Stimulated activated CD4-positive, alpha-beta T cell treated with anti-CD3 and anti-CD28 coated beads, Interleukin-2, amount 100 ng/mL, for 48 hours (primary cell): Measurements from ENCODE around the gene SLC23A2.
"Not testable (repeated sequence)": the region's sequence is repeated elsewhere in the genome, so short reads cannot be mapped to it uniquely, and the experiment has no call there.

Experiments
- DNase-seq, 2 donors: peaks; one replicate each; pipeline ENCODE4 v3.0.0-alpha.2; 2020

Gene SLC23A2

DNA sequence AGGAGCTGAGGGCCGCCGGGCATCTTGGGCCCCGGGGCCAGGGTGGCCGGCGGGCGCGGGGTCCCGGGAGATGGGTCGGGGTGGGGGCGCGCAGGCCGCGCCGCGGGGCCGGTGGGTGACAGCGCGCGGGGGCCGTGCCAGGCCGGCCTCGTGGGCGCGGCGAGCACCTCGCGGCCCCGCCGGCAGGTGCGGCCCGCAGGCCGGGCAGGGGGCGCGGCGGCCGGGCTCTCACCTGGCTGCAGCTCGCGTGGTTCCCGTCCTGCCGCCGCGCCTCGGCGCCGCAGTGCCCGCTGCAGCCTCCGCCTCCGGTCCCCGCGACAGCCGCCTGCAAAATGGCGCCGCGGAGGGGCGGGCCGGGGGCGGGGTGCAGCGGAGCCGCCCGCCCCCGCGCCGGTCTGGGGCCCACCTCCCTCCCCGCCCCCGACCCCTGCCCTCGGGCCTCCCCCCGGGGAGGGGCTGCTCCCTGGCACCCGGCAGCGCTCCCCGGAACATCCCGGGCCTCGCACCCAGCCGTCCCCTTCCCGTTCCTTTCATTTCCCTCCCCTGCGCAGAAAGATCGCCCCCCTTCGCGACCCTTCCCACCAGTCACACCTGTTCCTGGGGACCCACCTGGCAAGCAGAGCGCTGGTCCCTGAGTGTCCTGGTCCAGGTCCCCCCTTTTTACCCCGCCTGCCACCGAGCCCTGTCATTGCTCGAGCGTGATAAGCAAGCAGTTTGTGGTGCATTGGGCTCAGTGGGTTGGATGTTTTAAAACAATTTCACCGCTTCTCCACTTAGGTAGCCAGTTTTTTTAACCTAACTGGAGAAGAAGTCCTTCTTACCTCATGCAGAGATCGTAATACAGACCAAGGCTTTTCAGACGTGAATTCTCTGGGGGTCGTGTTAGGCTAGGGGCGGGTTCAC is at the start of gene SLC23A2:
Gene SLC23A2, minus strand, starts transcription at position 337 of the 903 bp plus-strand sequence. CDS start 68,948 bp downstream, outside the sequence.
- DNase-seq: peak; percentile 36 to 54

DNA sequence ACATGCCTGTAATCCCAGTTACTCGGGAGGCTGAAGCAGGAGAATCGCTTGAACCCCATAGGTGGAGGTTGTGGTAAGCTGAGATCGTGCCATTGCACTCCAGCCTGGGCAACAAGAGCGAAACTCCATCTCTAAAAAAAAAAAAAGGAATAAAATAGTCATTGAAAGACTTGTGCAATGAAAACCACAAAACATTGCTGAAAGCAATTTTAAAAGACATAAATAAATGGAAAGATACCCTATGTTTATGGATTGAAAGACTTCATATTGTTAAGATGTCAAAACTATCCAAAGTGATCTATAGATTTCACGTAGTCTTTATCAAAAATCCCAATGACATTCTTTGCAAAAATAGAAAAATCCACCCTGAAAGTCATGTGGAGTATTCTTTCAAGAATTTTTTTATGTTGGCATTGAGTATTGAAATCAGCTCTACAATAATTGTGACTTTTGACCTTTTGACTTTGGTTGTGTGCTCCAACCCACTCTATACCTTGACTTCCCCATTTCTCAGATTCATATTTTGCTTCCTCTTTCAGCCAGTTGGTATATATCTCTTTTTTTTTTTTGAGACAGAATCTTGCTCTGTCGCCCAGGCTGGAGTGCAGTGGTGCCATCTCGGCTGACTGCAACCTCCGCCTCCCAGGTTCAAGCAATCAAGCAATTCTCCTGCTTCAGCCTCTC is 45.5 kb upstream of the SLC23A2 start:
- DNase-seq: no peak

DNA sequence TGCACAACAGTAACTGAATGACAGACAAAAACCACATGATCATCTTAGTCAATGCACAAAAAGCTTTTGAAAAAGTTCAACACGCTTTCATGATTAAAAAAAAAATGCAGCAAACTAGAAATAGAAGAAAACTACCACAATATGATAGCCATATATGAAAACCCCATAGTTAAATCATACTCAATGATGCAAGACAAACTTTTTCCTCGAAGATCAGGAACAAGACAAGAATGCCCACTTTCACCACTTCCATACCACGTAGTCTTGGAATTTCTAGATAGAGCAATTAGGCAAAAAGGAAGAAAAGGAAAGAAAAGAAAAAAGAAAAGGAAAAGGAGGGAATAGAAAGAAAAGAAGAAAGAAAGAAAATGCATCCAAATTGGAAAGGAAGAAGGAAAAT is 44.6 kb upstream of the SLC23A2 start:
- no peak for DNase-seq

DNA sequence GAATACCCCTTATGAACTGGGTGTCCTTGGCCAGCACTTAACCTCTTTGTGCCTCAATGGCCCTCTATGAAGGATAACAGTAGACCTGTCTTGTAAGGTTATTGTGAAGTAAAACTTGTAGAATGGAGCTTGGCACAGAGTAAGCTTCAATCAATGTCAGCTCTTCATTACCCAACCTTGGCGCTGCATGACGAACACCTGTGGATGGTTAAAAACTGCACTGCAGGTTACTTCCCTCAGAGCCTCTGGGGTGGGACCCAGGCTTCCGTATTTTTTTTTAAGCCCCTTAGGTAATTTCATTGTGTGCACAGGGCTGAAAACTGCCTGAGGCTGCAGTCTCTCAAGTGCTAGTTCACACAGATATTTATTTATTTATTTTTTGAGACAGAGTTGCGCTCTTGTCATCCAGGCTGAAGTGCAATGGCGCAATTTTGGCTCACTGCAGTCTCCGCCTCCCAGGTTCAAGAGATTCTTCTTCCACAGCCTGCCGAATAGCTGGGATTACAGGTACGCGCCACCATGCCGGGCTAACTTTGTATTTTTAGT is 42.8 kb upstream of the SLC23A2 start:
- no peak for DNase-seq

DNA sequence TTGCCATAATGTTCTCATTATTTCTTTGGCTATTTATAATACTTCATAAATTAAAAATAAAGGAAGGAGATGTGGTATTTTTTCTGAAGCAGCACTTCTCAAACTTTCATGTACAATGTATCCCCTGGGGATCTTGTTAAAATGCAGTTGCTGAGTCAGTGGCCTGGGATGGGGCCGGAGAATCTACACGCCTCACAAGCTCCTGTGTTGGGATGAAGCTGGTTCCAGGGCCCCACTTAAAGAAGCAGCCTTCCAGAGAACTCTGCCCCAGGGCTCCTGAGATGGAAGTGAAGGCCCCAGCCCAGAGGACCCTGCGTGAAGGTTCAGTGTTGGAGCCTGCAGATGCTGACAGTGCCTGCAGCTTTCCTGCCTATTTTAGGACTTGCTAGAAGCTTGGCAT is 40.1 kb upstream of the SLC23A2 start:
- DNase-seq: no peak

DNA sequence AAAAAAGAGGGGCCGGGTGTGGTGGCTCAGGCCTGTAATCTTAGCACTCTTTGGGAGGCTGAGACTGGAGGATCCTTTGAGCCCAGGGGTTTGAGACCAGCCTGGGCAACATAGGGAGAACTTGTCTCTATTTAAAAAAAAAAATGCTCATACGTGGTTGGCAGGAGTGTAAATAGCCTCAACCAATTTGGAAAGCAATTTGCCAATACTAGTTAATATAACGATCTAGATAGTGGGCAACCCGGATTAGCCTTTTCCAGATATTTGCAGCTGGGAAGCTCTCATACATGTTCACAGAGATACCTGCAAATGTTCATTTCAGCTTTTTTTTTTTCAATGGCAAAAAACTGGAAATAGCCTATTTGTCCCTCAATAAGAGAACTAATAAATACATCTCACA is 39.0 kb upstream of the SLC23A2 start:
- DNase-seq: no peak

DNA sequence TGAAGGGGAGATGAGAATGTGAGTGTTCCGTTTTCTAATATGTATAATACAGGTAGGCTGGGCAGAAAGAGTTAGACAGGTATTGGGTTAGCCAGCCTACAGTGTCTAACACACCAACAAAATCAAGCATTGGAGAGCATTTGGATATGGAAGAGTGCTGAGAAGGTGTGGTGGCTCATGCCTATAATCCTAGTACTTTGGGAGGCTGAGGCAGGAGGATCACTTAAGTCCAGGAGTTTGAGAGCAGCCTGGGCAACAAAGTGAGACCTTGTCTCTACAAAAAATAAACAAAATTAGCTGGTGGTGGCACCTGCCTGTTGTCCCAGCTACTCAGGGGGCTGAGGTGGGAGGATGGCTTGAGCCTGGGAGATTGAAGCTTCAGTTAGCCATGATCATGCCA is 38.6 kb upstream of the SLC23A2 start:
- no peak for DNase-seq

DNA sequence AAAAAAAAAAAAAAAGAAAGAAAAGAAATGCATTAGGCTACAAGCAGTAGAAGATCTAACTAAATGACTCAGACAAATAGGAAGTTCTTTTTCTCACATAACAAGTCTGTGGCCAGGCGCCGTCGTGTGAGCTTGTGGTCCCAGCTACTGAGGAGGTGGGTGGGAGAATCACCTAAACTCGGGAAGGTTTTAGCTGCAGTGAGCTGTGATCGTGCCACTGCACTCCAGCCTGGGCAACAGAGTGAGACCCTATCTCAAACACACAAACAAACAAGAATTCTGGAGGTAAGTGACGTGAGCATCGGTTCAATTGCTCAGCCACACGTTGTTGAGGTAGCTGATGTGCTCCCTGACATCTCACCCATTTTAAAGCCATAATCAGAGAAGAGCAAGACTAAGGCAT is 37.9 kb upstream of the SLC23A2 start:
- peak in 1 of 2 donors; percentile 11 for DNase-seq

DNA sequence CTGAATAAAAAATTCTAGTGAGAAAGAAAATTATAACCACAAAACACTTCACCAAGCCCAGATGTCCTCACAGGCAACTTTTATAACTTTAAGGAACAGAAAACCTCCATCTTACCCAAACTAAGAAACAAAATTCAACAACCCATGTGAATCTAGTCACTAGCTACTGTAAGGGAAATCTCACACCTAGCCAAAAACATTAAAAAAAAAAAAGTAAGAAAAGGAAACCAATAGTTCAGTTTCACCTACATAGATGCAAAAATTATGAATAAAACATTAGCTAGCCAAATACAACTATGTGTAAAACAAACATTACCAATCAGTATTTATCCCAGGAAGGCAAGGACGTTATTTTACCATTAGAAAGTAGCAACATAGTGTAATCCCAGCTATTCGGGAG is 35.5 kb upstream of the SLC23A2 start:
- DNase-seq: no peak

DNA sequence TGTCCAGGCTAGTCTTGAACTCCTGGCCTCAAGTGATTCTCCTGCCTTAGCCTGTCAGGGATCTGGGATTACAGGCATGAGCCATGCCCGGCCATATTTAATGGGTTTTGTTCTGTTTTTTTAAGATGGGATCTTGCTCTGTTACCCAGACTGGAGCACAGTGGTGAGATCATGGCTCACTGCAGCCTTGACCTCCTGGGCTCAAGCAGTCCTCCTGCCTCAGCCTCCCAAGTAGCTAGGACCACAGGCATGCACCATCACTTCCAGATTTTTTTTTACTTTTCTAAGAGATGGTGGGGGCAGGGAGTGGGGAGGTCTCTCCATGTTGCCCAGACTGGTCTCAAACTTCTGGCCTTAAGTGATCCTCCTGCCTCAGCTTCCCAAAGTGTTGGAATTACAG is 34.2 kb upstream of the SLC23A2 start:
- not testable (repeated sequence) for DNase-seq

DNA sequence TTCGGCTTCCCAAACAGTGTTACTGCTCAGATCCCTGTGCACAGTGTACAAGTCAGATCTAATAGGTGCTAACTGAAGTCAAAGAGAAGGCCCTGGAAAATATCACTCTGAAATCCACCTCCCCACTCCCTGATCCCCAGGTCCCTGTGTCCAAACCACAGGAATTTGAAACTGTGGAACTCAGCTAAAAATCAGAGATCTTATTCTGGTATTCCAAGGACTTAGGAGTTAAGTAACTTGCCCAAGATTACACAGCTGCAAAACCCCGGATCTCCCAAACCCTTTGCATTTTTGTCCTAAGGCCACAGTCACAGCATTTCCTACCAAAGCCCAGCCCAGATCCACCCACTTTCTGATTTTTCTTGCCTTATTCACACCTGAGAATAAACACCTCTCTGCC is 32.3 kb upstream of the SLC23A2 start:
- no peak for DNase-seq

DNA sequence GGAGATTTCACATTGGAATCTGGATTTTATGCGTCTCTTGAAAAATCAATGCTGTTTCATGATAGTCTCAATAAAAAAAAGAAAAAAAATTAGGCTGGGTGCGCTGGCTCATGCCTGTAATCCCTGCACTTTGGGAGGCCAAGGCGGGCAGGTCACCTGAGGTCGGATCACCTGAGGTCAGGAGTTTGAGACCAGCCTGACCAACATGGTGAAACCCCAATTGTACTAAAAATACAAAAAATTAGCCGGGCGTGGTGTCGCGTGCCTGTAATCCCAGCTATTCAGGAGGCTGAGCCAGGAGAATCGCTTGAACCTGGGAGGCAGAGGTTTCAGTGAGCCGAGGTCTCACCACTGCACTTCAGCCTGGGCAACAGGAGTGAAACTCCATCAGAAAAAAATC is 30.4 kb upstream of the SLC23A2 start:
- DNase-seq: not testable (repeated sequence)

DNA sequence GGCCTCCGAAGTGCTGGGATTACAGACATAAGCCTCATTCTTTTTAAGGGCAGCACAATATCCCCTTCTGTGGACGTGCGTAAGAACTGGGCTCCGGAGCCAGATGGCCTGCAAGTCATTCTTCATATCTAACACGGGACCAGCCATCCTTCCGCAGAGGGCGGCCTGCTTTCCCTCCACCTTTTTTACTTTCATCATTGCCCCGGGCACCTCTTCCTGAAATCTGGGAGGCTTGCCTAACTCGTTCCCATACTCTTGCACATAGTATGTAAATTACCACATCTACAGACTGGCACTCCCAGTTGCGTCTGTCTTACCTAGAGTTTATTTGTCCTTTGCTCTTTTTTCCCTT is 29.9 kb upstream of the SLC23A2 start:
- DNase-seq: no peak

DNA sequence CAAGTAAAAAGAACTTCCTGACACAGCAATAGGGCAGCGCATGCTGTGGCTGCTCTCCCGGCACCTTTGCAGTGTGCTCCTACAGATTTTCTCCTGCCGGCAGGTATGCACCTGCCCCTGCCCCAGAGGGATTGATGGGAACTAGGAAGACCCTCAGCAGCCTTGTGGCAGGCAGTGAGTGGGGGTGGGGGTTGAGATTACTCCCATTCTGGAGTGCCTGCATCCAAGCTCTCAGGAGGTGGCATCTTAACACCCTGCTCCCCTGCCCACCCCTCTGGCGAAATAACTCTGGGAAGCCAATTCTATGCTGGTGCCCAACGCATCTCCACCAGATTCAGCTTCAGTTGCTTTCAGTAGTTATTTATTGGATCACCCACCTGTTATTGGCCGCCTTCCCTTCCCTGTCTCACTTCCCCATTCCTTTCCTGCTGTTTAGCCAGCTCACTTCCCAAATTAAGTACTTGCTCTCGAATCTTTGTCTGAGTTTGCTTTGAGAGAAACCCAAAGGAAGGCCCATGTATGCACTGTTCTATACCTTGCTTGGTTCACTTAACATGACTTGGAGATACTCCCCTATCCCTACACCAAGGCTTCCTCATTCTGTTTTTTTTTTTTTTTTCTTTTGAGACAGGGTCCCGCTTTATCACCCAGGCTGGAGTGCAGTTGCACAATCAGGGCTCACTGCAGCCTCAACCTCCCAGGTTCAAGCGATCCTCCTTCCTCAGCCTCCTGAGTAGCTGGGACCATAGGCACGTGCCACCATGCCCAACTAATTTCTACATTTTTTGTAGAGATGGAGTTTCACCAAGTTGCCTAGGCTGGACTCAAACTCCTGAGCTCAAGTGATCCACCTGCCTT is 29.3 kb upstream of the SLC23A2 start:
- no peak for DNase-seq

DNA sequence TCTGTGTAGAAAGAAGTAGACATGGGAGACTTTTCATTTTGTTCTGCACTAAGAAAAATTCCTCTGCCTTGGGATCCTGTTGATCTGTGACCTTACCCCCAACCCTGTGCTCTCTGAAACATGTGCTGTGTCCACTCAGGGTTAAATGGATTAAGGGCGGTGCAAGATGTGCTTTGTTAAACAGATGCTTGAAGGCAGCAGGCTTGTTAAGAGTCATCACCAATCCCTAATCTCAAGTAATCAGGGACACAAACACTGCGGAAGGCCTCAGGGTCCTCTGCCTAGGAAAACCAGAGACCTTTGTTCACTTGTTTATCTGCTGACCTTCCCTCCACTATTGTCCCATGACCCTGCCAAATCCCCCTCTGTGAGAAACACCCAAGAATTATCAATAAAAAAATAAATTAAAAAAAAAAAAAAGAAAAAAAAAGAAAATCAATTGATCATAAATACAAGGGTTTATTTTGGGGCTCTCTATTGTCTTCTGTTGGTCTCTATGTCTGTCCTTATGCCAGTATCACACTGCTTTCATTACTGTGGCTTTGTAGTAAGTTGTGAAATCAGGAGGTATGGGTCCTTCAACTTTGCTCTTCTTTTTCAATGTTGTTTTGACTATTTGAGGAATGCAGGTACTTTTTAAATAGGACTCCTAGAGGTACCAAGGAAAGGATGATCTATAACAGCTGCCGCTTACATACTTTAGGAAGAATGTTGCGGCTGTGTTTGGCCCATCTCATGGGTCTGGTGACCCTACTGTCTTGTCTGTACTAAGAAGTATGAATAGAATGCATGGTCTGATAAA is 27.1 kb upstream of the SLC23A2 start:
- DNase-seq: not testable (repeated sequence)

DNA sequence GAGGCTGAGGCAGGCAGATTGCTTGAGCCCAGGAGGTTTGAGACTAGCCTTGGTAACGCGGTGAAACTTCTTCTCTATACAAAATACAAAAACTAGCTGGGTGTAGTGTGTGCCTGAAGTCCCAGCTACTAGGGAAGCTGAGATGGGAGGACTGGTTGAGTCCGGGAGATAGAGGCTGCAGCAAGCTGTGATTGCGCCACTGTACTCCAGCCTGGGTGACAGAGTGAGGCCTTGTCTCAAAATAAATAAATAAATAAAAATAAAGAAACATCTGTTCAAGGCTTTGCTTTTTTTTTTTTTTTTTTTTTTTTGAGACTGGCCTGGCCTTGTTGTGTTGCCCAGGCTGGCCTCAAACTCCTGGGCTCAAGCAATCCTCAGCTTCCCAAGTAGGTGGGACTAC is 23.7 kb upstream of the SLC23A2 start:
- DNase-seq: no peak

DNA sequence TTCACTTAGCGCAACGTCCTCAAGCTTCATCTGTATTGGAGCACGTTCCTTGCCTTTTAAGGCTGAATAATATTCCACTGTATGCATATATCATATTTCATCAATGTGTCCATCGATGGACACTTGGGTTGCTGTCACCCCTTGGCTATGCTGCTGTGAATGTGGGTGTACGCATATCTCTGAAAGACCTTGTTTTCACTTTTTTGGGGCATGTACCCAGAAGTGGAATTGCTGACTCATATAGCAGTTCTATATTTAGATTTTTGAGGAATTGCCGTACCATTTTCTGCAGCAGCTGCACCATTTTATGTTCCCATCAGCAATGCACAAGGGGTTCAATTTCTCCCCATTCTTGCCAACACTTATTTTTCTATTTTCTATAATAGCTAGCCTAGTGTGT is 22.8 kb upstream of the SLC23A2 start:
- no peak for DNase-seq

DNA sequence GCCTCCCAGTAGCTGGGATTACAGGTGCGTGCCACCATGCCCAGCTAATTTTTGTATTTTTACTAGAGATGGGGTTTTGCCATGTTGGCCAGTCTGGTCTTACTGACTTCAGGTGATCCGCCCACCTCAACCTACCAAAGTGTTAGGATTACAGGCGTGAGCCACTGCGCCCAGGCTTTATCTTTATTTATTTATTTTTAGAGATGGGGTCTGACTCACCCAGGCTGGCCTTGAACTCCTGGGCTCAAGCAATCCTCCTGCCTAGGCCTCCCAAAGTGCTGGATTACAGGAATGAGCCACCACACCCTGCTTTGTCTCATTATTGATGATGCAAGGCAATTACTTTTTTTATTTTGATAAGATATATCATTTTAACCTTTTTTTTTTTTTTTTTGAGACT is 21.9 kb upstream of the SLC23A2 start:
- DNase-seq: not testable (repeated sequence)

DNA sequence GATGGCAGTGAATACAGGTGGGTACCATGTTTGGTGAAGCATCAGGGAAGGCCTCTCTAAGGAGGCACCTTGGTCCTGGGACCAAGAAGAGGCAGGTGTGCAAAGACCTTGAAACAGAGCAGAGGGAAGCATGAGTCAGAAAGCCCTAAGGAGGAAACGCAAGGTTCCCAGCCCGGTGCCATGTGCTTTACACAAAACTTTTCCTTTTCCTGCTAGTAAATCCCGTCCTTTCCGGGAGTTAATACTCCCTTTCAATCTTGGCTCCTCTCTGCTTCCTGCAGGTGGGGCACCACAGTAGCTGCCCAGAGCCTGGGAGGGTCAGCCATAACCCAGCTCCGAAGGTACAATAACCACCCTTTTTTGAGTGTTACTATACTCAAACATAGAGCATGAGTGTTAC is 19.4 kb upstream of the SLC23A2 start:
- DNase-seq: no peak

DNA sequence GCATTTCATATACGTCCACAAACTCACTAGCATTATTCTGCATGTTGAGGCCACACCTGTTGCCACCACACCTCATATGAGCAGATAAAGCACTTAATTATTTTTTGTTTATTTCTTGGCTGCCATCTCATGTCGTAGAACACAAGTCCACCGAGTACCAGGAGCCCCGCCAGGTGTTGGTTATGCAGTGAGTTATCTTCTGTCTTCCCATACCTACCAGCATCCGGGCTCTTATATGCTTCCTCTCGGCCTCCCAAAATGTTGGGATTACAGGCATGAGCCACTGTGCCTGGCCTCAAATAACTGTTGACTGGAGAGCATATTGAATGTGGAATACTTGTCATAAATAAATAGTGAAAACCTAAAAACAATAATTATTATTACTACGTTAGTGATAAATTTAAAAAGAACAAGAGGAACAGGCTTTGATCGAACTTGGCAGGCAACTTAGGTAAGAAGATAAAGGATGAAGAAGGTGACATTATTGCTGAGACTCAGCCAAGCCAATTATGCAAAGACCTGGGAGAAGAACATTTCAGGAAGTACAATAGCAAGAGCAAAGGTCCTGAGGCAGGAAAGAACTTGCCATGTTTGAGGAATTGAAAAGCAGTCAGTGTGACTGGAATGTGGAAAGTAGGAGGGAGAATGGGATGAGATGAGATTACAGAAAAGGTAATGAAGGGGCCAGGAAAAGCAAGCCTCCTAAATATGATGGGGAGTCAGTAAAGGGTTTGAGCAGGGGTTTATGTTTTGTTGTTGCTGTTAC is 12.6 kb upstream of the SLC23A2 start:
- DNase-seq: no peak

DNA sequence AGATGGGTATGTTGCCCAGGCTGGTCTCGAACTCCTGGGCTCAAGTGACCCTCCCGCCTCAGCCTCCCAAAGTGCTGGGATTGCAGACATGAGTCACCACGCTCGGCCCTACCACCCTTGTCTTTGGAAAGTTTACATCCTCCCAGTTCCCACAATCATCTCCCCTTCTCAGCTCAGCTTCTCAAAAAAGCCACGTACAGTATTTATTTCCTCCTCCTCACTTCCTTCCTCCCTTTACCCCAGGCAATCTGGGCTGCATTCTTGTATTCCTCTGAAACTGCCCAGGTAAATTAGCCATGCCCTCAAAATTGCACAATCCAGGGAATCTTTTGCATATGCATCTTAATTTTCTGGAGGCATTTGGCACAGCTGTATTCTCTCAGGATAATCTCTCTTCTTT is 7.4 kb upstream of the SLC23A2 start:
- DNase-seq: no peak
